Endothelial cell (in vitro differentiated cells): Measurements from ENCODE around the gene TOGARAM1. TPM values are rescaled to one million over a fixed set of nuclear protein-coding genes. Genes with fewer than 3 reads are reported as not detected.

Experiments
- DNase-seq: peaks from one replicate; pipeline ENCODE4 v3.0.0; 2021; ENCODE audit warnings: low spot score
- H3K27ac Mint-ChIP-seq: one replicate; pipeline ENCODE4 v1.8.0; 2021; ENCODE audit warnings: mixed read lengths, inconsistent platforms; ENCODE audit not compliant: unreplicated experiment
- H3K27me3 Mint-ChIP-seq: one replicate; pipeline ENCODE4 v1.8.0; 2021; ENCODE audit warnings: mild to moderate bottlenecking, moderate library complexity, mixed read lengths, inconsistent platforms; ENCODE audit not compliant: unreplicated experiment
- H3K36me3 Mint-ChIP-seq: one replicate; pipeline ENCODE4 v1.8.0; 2021; ENCODE audit warnings: mild to moderate bottlenecking, low read depth, mixed read lengths, inconsistent platforms; ENCODE audit not compliant: unreplicated experiment
- H3K4me1 Mint-ChIP-seq: one replicate; pipeline ENCODE4 v1.8.0; 2021; ENCODE audit warnings: mild to moderate bottlenecking, mixed read lengths, inconsistent platforms; ENCODE audit not compliant: unreplicated experiment
- H3K4me3 Mint-ChIP-seq: one replicate; pipeline ENCODE4 v1.8.0; 2021; ENCODE audit warnings: mild to moderate bottlenecking, mixed read lengths, inconsistent platforms; ENCODE audit not compliant: unreplicated experiment
- H3K9me3 Mint-ChIP-seq: one replicate; pipeline ENCODE4 v1.8.0; 2021; ENCODE audit warnings: mixed read lengths, inconsistent platforms; ENCODE audit not compliant: unreplicated experiment
- total RNA-seq: library from RNA; stranded (reverse); fragmentation: NEBNext Ultra II Directional; extraction: Animal tissue kit (Norgen Biotek cat#: 25700); gene quantifications from one replicate; pipeline ENCODE4 v1.2.1, GENCODE V29; 2021; ENCODE audit not compliant: unreplicated experiment
- TF ChIP-seq, protein P1 (sequence below): fragments of 200-600 bp; sonication (generic); IDR thresholded peaks from one replicate; pipeline ENCODE4 v1.5.0; 2021; ENCODE audit warnings: antibody characterized with exemption; ENCODE audit not compliant: unreplicated experiment

Gene TOGARAM1
- total RNA-seq, 1 donor from 2014 or later: 17.1 TPM

DNA sequence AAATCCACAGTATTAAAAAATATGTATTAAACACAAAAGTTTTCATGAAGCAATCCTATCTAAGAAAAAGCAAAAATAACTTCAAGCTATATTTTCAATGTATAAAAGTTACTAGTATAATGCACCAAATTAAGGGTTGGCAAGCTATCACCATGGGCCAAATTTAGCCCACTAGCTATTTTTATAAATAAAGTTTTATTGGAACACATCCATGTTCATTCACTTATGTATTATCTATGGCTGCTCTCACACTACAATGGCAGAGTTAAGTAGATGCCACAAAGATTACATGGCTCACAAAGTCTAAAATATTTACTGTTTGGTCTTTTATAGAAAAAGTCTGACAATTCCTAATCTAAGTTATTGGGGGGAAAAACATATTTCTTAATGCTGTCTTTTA lies 17.9 kb upstream of the TOGARAM1 start:
- Mint-ChIP-seq H3K4me1 (peaks cover 6% of the 10 kb centered on the region), H3K4me3 (no peak overlapping the region), H3K36me3 (peaks cover 37% of the 10 kb centered on the region), H3K9me3 (no peaks in the 10 kb centered on the region), H3K27me3 (no peaks in the 10 kb centered on the region), H3K27ac (no peak overlapping the region)
- TF ChIP-seq, protein P1, sequence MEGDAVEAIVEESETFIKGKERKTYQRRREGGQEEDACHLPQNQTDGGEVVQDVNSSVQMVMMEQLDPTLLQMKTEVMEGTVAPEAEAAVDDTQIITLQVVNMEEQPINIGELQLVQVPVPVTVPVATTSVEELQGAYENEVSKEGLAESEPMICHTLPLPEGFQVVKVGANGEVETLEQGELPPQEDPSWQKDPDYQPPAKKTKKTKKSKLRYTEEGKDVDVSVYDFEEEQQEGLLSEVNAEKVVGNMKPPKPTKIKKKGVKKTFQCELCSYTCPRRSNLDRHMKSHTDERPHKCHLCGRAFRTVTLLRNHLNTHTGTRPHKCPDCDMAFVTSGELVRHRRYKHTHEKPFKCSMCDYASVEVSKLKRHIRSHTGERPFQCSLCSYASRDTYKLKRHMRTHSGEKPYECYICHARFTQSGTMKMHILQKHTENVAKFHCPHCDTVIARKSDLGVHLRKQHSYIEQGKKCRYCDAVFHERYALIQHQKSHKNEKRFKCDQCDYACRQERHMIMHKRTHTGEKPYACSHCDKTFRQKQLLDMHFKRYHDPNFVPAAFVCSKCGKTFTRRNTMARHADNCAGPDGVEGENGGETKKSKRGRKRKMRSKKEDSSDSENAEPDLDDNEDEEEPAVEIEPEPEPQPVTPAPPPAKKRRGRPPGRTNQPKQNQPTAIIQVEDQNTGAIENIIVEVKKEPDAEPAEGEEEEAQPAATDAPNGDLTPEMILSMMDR: no peak
- DNase-seq: no peak

DNA sequence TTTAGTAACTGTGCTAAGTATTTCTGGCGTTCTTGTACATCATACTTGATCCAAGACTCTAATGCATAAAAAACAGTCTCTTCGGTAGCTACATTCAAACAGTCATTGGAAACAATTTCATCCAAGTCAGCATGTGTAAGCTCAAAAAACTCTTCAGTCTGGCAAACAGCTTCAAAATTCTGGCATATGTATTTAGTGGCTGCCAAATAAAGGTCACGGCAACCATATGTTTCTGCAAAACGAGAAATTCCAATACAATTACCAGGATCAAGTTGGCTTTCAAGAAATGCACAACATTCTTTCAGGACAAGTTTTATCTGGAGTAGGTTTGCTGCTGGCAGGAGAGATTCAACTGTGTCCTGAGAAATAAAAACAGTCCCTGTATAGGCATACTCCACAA lies 16.7 kb upstream of the TOGARAM1 start:
- H3K27me3 Mint-ChIP-seq: no peaks in the 10 kb centered on the region
- H3K27ac Mint-ChIP-seq: no peak overlapping the region
- peaks cover 6% of the 10 kb centered on the region for H3K4me1 Mint-ChIP-seq
- no peak for DNase-seq
- H3K4me3 Mint-ChIP-seq: no peak overlapping the region
- peaks cover 28% of the 10 kb centered on the region for H3K36me3 Mint-ChIP-seq
- no peaks in the 10 kb centered on the region for H3K9me3 Mint-ChIP-seq
- TF ChIP-seq, protein P1: no peak

DNA sequence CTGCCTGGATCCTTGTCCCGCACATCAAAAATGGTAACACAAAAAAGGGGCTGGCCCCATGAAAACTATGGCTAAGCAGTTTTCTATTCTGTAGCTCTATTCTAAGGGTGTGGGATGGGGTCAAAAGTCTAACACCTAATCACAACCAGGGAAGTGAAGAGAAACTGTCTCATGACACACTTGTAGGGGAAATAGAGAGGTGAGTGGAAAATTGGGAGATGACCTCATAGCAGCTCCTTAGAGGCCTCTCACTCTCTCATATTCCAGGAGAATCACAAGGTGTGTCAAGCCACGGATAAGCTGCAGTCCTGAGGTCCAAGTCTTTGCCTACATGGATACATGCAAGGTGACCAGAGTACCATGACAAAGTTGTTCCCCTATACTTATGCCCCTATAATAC lies 10.9 kb upstream of the TOGARAM1 start:
- H3K27me3 Mint-ChIP-seq: no peaks in the 10 kb centered on the region
- no peak for DNase-seq
- H3K4me3 Mint-ChIP-seq: no peak overlapping the region
- TF ChIP-seq, protein P1: no peak
- no peaks in the 10 kb centered on the region for H3K9me3 Mint-ChIP-seq
- H3K27ac Mint-ChIP-seq: no peak overlapping the region
- peaks cover 4% of the 10 kb centered on the region for H3K36me3 Mint-ChIP-seq
- no peaks in the 10 kb centered on the region for H3K4me1 Mint-ChIP-seq

DNA sequence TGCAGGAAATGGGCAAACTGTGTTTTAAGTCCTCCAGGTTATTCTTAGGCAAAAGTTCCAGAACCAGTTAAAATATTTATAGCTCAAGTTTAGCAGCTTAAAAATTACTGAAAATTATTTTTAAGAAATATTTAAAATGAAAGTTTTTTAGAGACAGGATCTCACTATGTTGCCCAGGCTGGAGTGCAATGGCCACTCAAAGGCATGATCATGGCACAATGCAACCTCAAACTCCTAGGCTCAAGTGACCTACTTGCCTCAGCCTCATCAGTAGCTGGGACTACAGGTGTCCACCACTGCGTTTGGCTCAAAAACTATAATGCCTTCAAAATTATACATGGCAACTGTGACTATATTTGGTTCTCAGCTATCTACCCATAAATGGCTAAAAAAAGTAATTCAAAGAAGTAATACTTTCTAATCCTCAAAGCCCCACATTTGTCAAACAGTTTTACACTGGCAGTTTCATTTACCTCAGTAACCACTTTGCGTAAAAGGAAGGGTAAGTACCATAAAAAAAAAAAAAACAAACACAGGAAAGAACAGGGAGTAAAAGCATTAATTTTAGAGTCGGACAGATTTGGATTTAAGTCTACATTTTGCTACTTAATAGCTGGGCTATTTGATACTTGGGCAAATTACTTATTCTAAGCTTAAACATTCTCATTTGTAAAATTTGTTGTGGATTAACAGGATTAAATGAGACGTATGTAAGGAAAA lies 9.4 kb upstream of the TOGARAM1 start:
- H3K27ac Mint-ChIP-seq: no peak overlapping the region
- no peaks in the 10 kb centered on the region for H3K4me1 Mint-ChIP-seq
- no peak for DNase-seq
- no peaks in the 10 kb centered on the region for H3K27me3 Mint-ChIP-seq
- H3K4me3 Mint-ChIP-seq: no peak overlapping the region
- H3K36me3 Mint-ChIP-seq: no peaks in the 10 kb centered on the region
- no peaks in the 10 kb centered on the region for H3K9me3 Mint-ChIP-seq
- TF ChIP-seq, protein P1: no peak

DNA sequence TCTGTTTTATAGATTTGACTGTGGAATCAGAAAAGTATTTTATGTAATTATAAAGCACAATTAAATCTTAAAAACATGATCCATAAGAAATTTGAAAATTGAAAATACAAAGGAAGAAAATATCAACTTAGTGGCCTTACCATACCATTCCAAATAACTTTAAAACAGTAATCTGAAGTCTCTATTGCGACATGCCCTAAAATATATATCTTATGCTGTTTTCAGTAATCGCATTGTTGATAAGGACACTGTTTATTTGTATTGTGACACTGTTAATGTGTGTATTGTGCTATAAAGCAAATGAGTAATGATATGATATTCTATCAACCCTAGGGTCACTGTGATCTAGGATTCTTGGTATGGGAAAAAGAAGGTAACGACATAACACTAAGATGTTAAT lies 7.2 kb upstream of the TOGARAM1 start:
- H3K4me1 Mint-ChIP-seq: peaks cover under 1% of the 10 kb centered on the region
- H3K27ac Mint-ChIP-seq: no peak overlapping the region
- H3K9me3 Mint-ChIP-seq: no peaks in the 10 kb centered on the region
- no peaks in the 10 kb centered on the region for H3K27me3 Mint-ChIP-seq
- H3K36me3 Mint-ChIP-seq: no peaks in the 10 kb centered on the region
- TF ChIP-seq, protein P1: no peak
- DNase-seq: no peak
- H3K4me3 Mint-ChIP-seq: no peak overlapping the region
